Measurements from ENCODE around the gene BMP8A.

GRCh38 chr1:39484564-39484963, 6.9 kb upstream of the BMP8A start:
- TF ChIP-seq POLR2AphosphoS5 (IDR thresholded peaks at IDR 0.05; ENCODE audit: low read depth, low read length) (no peak), SPI1 (IDR thresholded peaks at IDR 0.05; ENCODE audit: low read depth, low read length) (no peak)
